GM23338 (cell line): Measurements from ENCODE around the gene NDUFS7. TPM values are rescaled to one million over a fixed set of nuclear protein-coding genes. Genes with fewer than 3 reads are reported as not detected.

Experiments used
- ATAC-seq: fragments of 200-7000 bp; cut with Tn5 transposase; 3 replicates; pipeline ENCODE4 v1.9.1; 2020
- DNase-seq: peaks from one replicate; pipeline ENCODE4 v3.0.0-alpha.2; 2015; ENCODE audit warnings: low spot score
- H2AFZ ChIP-seq: fragments of 200-600 bp; sonication (generic); 2 replicates; pipeline ENCODE4 v1.8.0; 2016; ENCODE audit warnings: antibody characterized with exemption, mild to moderate bottlenecking, moderate library complexity
- H3F3A ChIP-seq: fragments of 200-600 bp; sonication (generic); replicated peaks from 2 replicates; pipeline ENCODE4 v1.8.0; 2017; ENCODE audit warnings: antibody characterized with exemption, mixed run types, low read depth
- H3K27ac ChIP-seq: fragments of 200-600 bp; sonication (generic); 2 replicates; pipeline ENCODE4 v1.6.1; 2016; ENCODE audit warnings: low read depth
- H3K27me3 ChIP-seq: fragments of 200-600 bp; sonication (generic); 2 replicates; pipeline ENCODE4 v1.8.0; 2016; ENCODE audit warnings: mild to moderate bottlenecking, mixed run types, moderate library complexity; ENCODE audit not compliant: insufficient read depth
- H3K36me3 ChIP-seq: fragments of 200-600 bp; sonication (generic); 2 replicates; pipeline ENCODE4 v1.8.0; 2016; ENCODE audit warnings: mild to moderate bottlenecking; ENCODE audit not compliant: insufficient read depth
- H3K4me1 ChIP-seq: fragments of 200-600 bp; sonication (generic); 2 replicates; pipeline ENCODE4 v1.8.0; 2016; ENCODE audit warnings: mild to moderate bottlenecking, moderate library complexity; ENCODE audit not compliant: insufficient read depth
- H3K4me2 ChIP-seq: fragments of 200-600 bp; sonication (generic); 2 replicates; pipeline ENCODE4 v1.7.1; 2017; ENCODE audit warnings: mixed run types
- H3K4me3 ChIP-seq: fragments of 200-600 bp; sonication (generic); 2 replicates; pipeline ENCODE4 v1.6.1; 2016; ENCODE audit warnings: mixed run types
- H3K79me2 ChIP-seq: fragments of 200-600 bp; sonication (generic); replicated peaks from 2 replicates; pipeline ENCODE4 v1.8.0; 2017; ENCODE audit warnings: mild to moderate bottlenecking; ENCODE audit not compliant: insufficient read depth
- H3K9me2 ChIP-seq: fragments of 200-600 bp; sonication (generic); 2 replicates; pipeline ENCODE4 v1.8.0; 2017; ENCODE audit not compliant: insufficient read depth
- H4K20me1 ChIP-seq: fragments of 200-600 bp; sonication (generic); replicated peaks from 2 replicates; pipeline ENCODE4 v1.8.0; 2017; ENCODE audit warnings: mild to moderate bottlenecking; ENCODE audit not compliant: insufficient read depth
- H3K27ac Mint-ChIP-seq: 2 replicates; pipeline ENCODE4 v1.8.0; 2020; ENCODE audit warnings: inconsistent platforms, mild to moderate bottlenecking, moderate library complexity, mixed read lengths
- H3K27me3 Mint-ChIP-seq: 3 replicates; pipeline ENCODE4 v1.8.0; 2022; ENCODE audit warnings: low read depth, mild to moderate bottlenecking, moderate library complexity, mixed read lengths, inconsistent platforms; ENCODE audit not compliant: insufficient read depth, poor library complexity
- H3K36me3 Mint-ChIP-seq: 3 replicates; pipeline ENCODE4 v1.8.0; 2021; ENCODE audit warnings: low read depth, mild to moderate bottlenecking, inconsistent platforms, moderate library complexity, mixed read lengths
- H3K4me1 Mint-ChIP-seq: 3 replicates; pipeline ENCODE4 v1.8.0; 2020; ENCODE audit warnings: mild to moderate bottlenecking, inconsistent platforms, mixed read lengths
- H3K4me3 Mint-ChIP-seq: 3 replicates; pipeline ENCODE4 v1.8.0; 2021; ENCODE audit warnings: moderate library complexity, mild to moderate bottlenecking, inconsistent platforms, mixed read lengths
- H3K9me3 Mint-ChIP-seq: 3 replicates; pipeline ENCODE4 v1.8.0; 2020; ENCODE audit warnings: moderate library complexity, mild to moderate bottlenecking, inconsistent platforms, mixed read lengths
- CREB1 ChIP-seq: fragments of 250-450 bp; sonication (Bioruptor Pico); IDR thresholded peaks from 2 replicates; pipeline ENCODE4 v1.5.0; 2020; ENCODE audit warnings: low read depth, mild to moderate bottlenecking, moderate library complexity
- EZH2 ChIP-seq: fragments of 200-600 bp; sonication (generic); IDR thresholded peaks from one replicate; pipeline ENCODE4 v1.8.0; 2017; ENCODE audit warnings: antibody characterized with exemption, mild to moderate bottlenecking, low read depth; ENCODE audit not compliant: unreplicated experiment
- EZH2phosphoT487 ChIP-seq: fragments of 200-600 bp; sonication (generic); IDR thresholded peaks from one replicate; pipeline ENCODE4 v1.8.1; 2018; ENCODE audit warnings: antibody characterized with exemption; ENCODE audit not compliant: unreplicated experiment
- JUNB ChIP-seq: IDR thresholded peaks from one replicate; pipeline ENCODE4 v1.6.1; 2016; ENCODE audit warnings: antibody characterized with exemption; ENCODE audit not compliant: unreplicated experiment
- NANOG ChIP-seq: IDR thresholded peaks from 2 replicates; pipeline ENCODE4 v1.6.1; 2016; ENCODE audit warnings: antibody characterized with exemption, borderline replicate concordance
- POLR2AphosphoS5 ChIP-seq: IDR thresholded peaks from 2 replicates; pipeline ENCODE4 v1.6.1; 2016; ENCODE audit warnings: antibody characterized with exemption, low read depth
- STAT1 ChIP-seq: IDR thresholded peaks from one replicate; pipeline ENCODE4 v1.6.1; 2016; ENCODE audit warnings: antibody characterized with exemption; ENCODE audit not compliant: unreplicated experiment
- polyA plus RNA-seq: library from polyadenylated mRNA; unstranded; fragments of >200 nt; fragmentation: Nextera tagmentation; extraction: Ambion mirVana; gene quantifications from 2 replicates; pipeline ENCODE4 v1.2.1, GENCODE V29; 2016
- total RNA-seq: library from RNA; depleted of rRNA; stranded (reverse); fragments of >200 nt; shearing (Covaris generic); gene quantifications from 2 replicates; pipeline ENCODE4 v1.2.3, GENCODE V29; 2014
- TF ChIP-seq, protein P1 (sequence below): IDR thresholded peaks from 2 replicates; pipeline ENCODE4 v1.6.1; 2016; ENCODE audit warnings: antibody characterized with exemption
- TF ChIP-seq, protein P2 (sequence below), 2 experiments: fragments of 200-600 bp in 1 of 2; sonication (generic) in 1 of 2; conservative IDR thresholded peaks; 2 replicates each; pipeline versions ENCODE4 v1.5.1 to v1.6.1; 2016 to 2017; ENCODE audit warnings: antibody characterized with exemption in 2 of 2, low read depth in 2 of 2, mild to moderate bottlenecking in 2 of 2, moderate library complexity in 1 of 2
- TF ChIP-seq, protein P3 (sequence below): IDR thresholded peaks from one replicate; pipeline ENCODE4 v1.6.1; 2018; ENCODE audit warnings: antibody characterized with exemption; ENCODE audit not compliant: unreplicated experiment

NDUFS7 gene
- total and polyA plus RNA-seq, 2 experiments from 2014 or later, result 132 to 203 TPM

DNA sequence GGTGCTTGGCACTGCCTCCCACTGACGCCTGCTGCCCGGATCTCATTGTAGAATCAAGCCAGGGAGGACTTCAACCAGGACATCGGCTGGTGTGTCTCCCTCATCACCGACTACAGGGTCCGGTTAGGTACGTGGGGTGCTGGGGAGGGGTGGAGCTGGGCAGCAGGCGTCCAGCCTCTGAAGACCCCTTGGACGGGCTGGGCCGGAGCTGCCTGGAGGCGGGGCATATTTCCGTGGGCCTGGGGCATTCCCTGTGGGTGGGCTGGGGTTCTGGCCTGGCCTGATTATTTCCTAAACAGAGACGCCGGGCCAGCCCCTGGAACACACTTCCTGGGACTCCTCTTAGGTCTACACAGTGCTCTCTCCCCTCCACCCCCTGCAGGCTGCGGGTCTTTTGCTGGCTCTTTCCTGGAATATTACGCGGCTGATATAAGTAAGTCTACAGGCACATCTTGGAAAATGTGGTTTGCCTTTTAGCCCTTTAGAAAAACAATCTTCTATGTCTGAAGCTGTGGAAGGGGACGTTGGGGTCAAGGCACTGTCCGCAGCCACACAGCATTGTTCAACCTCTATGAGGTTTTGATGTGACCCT is 14.4 kb upstream of the NDUFS7 start (continued):
- TF ChIP-seq, protein P1, sequence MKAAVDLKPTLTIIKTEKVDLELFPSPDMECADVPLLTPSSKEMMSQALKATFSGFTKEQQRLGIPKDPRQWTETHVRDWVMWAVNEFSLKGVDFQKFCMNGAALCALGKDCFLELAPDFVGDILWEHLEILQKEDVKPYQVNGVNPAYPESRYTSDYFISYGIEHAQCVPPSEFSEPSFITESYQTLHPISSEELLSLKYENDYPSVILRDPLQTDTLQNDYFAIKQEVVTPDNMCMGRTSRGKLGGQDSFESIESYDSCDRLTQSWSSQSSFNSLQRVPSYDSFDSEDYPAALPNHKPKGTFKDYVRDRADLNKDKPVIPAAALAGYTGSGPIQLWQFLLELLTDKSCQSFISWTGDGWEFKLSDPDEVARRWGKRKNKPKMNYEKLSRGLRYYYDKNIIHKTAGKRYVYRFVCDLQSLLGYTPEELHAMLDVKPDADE, result no peak
- TF ChIP-seq JUNB, result no peak
- TF ChIP-seq, protein P2, sequence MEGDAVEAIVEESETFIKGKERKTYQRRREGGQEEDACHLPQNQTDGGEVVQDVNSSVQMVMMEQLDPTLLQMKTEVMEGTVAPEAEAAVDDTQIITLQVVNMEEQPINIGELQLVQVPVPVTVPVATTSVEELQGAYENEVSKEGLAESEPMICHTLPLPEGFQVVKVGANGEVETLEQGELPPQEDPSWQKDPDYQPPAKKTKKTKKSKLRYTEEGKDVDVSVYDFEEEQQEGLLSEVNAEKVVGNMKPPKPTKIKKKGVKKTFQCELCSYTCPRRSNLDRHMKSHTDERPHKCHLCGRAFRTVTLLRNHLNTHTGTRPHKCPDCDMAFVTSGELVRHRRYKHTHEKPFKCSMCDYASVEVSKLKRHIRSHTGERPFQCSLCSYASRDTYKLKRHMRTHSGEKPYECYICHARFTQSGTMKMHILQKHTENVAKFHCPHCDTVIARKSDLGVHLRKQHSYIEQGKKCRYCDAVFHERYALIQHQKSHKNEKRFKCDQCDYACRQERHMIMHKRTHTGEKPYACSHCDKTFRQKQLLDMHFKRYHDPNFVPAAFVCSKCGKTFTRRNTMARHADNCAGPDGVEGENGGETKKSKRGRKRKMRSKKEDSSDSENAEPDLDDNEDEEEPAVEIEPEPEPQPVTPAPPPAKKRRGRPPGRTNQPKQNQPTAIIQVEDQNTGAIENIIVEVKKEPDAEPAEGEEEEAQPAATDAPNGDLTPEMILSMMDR (conservative IDR thresholded peaks at IDR 0.05; ENCODE audit: low read depth in 2 of 2), result no peak

DNA sequence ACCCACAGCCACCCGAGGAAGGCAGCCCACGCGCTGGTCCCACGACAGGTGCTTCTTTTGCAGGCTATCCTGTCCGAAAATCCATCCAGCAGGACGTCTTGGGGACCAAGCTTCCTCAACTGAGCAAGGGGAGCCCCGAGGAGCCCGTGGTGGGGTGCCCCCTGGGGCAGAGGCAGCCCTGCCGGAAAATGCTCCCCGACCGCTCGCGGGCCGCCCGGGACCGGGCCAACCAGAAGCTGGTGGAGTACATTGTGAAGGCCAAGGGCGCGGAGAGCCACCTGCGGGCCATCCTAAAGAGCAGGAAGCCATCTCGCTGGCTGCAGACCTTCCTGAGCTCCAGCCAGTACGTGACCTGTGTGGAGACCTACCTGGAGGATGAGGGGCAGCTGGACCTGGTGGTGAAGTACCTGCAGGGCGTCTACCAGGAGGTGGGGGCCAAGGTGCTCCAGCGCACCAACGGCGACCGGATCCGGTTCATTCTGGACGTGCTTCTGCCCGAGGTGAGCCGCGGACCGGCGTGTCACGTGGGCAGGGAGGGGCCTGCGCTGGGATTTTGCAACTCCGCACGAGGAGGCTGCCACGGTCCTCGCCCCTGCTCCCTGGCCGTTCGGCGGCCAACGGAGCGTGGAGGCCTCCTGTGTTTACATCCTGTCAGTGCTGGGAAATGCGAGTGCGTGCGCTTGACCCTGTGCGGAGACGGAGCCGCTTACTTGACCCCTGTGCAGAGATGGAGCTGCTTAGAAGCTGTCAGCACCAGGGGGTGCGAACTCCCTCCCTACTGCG is 12.9 kb upstream of the NDUFS7 start:
- Histone ChIP-seq H2AFZ (no peak overlapping the region), H3K27ac (no peak overlapping the region), H3K4me3 (no peak overlapping the region), H3F3A (0 out of 2 replicates have a peak, but pooled peaks cover 21% of the 10 kb centered on the region), H3K27me3 (no peaks in the 10 kb centered on the region), H3K9me2 (no peaks in the 10 kb centered on the region), H3K36me3 (peaks cover 7% of the 10 kb centered on the region; the same call in 1 of the 2 replicates), H3K79me2 (no peaks in the 10 kb centered on the region), H3K4me1 (no peaks in the 10 kb centered on the region), H3K4me2 (no peak overlapping the region), H4K20me1 (0 out of 2 replicates have a peak, but pooled peaks cover 4% of the 10 kb centered on the region)
- Mint-ChIP-seq H3K27ac (no peak overlapping the region), H3K27me3 (peaks cover 8% of the 10 kb centered on the region), H3K9me3 (no peaks in the 10 kb centered on the region), H3K36me3 (peaks cover 67% of the 10 kb centered on the region), H3K4me1 (no peaks in the 10 kb centered on the region), H3K4me3 (no peak overlapping the region)
- ATAC-seq, result no peak
- DNase-seq, result no peak
- TF ChIP-seq, protein P3, sequence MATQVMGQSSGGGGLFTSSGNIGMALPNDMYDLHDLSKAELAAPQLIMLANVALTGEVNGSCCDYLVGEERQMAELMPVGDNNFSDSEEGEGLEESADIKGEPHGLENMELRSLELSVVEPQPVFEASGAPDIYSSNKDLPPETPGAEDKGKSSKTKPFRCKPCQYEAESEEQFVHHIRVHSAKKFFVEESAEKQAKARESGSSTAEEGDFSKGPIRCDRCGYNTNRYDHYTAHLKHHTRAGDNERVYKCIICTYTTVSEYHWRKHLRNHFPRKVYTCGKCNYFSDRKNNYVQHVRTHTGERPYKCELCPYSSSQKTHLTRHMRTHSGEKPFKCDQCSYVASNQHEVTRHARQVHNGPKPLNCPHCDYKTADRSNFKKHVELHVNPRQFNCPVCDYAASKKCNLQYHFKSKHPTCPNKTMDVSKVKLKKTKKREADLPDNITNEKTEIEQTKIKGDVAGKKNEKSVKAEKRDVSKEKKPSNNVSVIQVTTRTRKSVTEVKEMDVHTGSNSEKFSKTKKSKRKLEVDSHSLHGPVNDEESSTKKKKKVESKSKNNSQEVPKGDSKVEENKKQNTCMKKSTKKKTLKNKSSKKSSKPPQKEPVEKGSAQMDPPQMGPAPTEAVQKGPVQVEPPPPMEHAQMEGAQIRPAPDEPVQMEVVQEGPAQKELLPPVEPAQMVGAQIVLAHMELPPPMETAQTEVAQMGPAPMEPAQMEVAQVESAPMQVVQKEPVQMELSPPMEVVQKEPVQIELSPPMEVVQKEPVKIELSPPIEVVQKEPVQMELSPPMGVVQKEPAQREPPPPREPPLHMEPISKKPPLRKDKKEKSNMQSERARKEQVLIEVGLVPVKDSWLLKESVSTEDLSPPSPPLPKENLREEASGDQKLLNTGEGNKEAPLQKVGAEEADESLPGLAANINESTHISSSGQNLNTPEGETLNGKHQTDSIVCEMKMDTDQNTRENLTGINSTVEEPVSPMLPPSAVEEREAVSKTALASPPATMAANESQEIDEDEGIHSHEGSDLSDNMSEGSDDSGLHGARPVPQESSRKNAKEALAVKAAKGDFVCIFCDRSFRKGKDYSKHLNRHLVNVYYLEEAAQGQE, result no peak
- TF ChIP-seq EZH2phosphoT487, result no peak
- no peak for TF ChIP-seq JUNB
- TF ChIP-seq, protein P2 (conservative IDR thresholded peaks at IDR 0.05; ENCODE audit: low read depth in 2 of 2), result no peak
- TF ChIP-seq EZH2, result no peak
- TF ChIP-seq CREB1 (CRISPR knock-in tag), result no peak
- no peak for TF ChIP-seq STAT1
- no peak for TF ChIP-seq NANOG
- TF ChIP-seq POLR2AphosphoS5, result no peak
